Activated CD4-positive, alpha-beta T cell treated with anti-CD3 and anti-CD28 coated beads for 48 hours (primary cell): ENCODE data around the gene PLD3.

Source experiments
- DNase-seq: peaks from one replicate; pipeline ENCODE4 v3.0.0-alpha.2; 2020

The PLD3 gene

DNA sequence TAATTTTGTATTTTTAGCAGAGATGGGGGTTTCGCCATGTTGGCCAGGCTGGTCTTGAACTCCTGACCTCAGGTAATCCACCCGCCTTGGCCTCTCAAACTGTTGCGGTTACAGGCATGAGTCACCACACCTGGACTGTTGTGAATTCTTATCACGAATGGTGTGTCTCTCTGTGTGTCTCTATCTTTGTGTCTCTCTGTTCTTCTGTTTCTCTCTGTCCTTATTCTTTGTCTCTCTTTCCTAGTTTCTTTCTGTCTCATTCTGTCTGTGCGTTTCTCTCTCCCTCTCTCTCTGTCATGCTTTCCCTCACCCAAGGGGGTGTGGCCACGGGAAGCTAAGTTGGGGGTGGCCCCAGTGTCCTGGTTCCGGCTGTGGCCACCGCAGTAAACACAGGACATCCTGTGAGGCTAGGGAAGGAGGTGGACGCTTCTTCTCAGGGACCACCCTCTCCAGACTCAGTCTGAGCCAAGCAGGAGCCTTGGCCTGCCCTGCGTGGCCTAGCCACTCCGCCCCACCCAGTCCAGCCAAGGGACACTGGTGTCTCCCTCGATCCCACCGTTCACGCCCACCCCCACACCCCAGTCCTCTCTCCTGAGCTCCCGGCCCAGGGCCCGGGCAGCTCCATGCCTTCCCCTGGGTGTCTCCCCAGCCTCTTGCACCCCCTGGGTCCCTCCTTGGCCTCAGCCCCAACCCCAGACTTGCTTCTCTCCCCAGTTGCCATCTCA, 68.6 kb downstream of the PLD3 start:
- DNase-seq = peak; percentile 23

DNA sequence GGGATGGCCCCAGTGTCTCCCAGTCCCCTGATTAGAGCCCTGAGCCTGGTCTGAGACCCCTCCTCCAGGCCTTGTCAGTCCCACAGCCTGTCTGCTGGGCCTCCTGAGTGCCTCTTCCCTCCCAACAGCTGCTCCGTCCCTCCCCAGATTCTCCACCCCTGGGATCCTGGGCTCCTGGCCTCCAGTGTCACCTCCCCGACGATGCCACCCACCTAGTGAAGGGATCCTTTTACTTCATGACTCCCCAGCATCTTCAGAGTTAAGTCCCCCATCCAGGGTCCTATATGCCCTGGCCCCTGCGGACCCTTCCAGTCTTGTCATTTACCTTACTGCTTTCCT, 69.1 kb downstream of the PLD3 start:
- no peak for DNase-seq

DNA sequence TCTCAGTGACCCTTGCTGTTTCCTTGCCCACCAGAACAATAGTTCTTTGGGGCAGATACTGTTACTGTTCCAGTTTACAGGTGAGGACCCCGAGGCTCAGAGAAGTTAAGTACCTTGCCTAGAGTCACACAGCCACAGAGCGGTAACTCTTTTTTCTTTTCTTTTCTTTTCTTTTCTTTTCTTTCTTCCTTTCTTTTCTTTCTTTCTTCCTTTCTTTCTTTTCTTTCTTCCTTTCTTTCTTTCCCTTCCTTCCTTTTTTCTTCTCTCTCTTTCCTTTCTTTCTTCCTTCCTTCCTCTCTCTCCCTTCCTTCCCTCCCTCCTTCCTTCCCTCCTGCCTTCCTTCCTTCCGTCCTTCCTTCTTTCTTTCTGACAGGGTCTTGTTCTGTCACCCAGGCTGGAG, 69.5 kb downstream of the PLD3 start:
- no peak for DNase-seq

DNA sequence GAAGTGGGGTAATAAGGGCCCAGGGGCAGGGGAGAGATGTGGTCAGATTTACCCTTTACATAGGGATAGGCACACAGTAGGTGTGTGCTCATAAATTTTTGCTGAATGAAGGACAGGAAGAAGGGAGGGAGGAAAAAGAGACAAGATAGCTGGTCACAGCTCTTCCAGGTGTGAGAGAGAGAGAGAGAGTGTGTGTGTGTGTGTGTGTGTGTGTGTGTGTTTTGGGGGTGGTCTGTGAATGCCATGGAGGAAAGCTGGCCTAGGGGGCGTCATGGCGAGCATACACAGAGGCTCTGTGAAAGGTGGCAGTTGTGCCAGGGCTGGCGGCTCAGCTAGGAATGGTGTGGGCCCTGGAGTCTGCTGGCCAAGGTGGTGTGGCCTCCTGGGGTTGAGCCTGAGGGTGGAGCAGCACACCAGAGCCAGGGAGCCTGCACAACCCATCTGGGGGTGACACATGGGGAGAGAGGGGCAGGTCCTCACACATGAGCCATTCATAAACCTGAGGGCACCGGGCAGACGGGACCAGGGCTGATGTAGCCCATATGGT, 70.6 kb downstream of the PLD3 start:
- DNase-seq = no peak

DNA sequence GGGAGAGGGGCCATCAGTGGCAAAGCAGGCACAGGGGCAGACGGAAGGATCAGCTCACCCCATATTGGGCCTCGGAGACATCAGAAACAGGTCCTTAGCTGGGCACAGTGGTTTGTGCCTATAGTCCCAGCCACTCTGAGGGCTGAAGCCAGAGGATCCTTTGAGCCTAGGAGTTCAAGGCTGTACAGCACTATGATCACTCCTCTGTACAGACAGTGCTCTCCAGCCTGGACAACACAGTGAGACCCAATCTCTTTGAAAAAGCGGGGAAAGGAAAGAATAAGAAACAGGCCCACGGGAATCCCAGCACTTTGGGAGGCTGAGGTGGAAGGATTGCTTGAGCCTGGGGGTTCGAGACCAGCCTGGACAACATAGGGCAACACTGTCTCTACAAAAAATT, 71.3 kb downstream of the PLD3 start:
- no peak for DNase-seq

DNA sequence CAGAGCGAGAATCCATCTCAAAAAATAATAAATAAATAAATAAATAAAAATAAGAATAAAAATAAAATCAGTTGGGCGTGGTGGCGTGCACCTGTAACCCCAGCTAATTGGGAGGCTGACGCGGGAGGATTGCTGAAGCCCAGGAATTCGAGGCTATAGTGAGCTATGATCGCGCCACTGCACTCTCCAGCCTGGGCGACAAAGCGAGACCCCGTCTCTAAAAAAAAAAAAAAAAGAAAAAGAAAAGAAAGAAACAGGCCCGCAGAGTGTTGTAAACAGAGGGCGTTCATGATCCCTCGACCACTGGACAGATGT, 71.9 kb downstream of the PLD3 start:
- no peak for DNase-seq

DNA sequence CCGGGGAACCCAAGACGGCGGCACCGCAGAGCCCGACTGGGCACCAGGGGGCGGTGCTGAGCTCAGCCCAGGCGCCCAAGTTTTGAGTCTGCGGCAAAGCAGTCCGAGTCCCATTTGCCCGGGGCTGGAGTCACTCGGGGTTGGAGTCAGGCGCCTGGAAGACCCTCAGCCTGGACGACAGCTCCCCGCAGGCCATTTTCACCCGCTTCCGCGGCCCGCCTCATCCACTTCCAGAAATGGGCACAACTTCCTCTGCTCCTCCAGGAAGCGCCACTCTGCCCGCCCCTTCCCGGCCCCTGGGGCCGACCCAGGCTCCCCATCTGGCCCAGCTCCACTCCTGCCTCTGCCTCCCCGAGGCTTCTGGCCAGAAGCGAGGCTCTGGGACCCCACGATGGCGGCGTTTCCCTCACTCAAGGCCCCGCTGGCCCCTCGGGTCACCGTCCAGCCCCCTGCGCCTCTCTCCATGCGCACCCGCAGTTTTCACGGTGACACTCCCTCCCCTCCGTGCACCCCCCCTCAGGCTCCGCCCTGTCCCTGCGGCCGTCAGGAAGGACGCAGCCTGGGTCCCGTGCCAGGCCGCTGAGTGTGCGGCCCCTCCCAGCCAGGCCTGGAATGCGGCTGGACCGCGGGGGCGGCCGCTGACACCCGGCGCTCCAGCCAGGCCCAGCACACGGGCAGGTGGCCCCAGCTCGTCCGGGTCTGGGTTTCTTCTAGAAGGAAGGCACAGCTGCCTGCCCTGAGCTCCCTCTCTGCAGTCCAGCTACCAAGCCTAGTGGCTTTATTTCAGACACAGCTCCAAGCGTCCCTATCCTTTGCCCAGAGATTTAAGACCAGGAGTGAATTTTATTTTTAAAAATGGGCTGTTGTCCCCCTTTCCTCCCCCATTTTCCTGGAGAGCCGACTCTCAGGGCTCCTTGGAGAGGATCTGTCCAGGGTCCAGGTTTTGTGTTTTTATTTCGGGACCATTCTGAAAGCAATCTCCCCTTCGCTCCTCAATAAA, 72.6 kb downstream of the PLD3 start:
- peak; percentile 78 for DNase-seq

DNA sequence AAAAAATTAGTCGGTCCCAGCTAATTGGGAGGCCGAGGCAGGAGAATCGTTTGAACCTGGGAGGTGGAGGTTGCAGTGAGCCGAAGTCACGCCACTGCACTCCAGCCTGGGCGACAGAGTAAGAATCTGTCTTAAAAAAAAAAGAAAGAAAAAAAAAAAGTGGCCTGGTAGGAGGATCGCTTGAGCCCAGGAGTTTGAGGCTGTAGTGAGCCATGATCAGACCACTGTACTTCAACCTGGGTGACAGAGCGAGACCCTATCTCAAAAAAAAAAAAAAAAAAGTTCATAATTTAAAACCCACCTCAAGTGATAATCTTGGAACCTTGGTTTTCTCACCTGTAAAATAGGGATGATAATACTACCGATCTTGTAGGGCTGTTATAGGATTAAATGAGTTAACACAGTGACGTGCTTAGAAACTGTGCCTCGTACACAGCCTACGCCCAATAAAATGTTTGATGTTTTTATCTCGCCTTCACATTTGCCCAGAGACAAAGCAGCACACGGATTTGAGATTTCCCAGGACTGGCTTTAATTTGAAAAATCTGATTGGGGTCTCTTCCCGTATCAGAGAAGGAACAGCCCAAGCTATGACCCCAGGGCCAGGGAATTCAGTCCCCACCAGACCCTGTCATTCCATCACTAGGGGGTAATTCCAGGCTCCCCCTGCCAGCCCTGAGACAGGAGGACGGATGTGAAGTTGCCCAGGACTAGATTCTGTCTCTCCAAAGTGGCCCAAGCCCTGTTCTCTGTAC, 73.7 kb downstream of the PLD3 start:
- no peak for DNase-seq

DNA sequence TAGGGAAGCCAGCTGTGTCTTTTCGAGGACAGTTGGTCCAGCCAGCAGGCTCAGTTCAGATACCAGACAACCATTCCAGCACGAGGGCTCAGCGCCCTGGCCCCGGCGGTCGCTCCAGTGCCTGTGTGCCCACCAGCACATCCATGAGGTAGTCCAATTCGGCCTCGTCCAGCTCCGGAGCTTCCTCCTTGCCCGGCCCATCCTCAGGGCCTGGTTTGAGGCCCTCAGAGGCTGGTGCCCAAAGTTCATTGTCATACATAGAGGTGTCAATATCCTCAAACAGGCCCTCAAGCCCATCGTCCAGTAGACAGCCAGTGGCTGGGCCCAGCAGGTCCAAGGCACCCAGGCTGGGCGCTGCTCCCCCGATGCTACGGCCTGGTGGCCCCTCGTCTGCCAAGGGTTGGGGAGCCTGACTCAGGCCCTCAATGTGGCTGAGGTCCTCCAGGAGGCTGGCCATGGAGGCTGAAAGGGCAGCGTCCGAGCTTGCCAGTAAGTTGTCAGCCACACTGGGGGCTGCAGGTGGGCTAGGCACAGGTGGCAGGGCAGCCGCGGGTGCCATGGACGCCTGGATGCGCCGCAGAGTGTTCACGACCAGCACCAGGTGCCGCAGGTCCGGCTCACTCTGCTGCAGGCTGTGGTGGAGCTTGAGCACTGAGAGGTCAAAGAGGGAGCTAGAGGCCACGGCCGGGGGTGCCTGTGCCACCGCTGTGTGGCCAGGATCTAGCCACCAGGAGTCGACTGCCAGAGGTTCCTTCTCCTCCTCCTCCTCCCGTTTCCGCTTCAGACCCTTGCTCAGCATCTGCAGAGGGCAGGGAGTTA, 74.5 kb downstream of the PLD3 start:
- DNase-seq = no peak

DNA sequence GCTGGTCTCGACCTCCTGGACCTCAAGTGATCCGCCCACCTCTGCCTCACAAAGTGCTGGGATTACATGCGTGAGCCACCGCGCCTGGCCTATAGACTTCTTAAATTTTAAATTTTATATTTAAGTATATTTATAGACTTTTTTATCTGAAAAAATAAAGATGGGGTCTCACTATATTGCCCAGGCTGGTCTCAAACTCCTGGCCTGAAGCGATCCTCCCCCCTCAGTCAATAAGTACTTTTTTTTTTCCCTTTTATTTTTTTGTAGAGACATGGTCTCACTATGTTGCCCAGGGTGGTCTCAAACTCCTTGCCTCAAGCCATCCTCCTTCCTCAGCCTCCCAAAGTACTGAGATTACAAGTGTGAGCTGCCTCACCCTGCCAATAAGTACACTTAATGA, 75.4 kb downstream of the PLD3 start:
- DNase-seq = no peak

DNA sequence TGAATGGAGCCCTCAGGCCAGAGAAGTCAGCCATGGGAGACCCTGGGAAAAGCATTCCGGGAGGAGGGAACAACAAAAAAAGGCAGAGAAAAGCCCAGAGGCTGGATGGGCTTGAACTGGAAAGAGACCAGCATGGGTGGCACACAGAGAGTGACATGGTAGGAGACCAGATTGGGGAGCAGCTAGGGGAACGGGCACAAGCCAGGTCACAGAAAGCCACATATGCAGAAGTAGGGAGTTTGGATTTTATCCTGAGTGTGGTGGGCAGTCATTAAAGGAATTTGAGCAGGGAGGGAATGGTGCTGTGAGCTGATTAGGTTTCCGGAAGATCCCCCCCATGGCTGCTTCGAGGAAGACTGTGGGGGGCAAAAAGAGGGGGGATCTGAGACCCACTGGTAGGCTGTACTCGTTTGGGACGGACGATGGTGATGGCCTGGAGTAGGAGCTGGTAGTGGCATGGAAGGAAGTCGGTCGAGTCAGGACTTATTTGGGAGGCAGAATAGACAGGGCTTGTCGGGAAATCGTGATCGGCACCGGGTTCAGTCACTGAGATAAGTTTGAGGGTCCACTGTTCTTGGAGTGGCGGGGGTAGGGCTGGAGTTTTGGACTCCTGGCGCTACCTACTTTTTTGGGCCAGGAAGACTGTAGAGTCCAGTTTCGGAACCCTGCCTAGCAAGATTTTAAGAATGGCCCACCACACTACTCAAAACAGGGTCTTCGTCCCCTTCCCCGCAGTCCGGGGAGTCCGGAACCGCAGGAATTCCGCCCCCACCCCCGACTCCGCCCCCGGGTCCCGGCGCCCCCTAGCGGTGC, 76.3 kb downstream of the PLD3 start:
- DNase-seq = no peak

DNA sequence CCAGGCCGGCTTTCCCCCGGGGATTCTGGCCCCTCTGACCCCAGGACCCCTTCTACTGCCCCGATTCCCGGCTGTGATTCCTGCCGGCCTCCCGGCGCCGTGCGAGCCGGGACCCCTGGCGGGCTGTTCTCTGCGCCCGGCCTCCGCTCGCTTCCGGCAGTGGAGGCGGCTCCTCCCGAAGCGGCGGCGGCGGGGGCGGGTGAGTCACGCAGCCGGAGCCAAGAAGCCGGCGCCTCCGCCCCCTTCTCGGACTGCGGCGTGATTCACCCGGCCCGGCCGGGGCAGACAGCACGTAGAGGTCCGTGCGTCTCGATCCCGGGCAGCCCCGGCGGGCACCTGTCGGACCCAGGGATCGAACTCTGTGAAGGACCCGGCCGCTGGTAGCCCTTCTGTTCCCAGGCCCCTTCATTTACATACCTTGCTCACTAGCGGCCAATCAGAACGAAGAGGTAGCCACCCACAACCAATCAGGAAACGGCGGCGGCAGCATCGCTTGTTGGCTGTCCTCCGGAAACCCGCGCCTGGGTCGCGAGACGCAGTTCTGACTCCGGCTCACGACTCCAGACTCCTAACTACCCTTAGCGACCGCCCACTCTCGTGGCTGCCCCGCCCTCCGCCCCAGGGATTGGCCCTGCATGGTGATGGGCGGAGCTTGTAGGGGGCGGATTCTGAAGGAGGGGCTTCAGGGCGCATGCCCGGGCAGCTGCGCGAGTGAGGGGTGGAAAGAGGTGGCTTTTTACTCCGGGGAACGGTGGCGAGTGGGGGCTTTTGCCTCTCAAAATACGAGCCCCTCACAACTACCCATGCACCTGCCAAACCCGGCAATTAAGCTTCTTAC, 77.2 kb downstream of the PLD3 start, which contains the start of gene SERTAD1:
Gene SERTAD1 (minus strand): TSS at position 543 of the 838 bp plus-strand sequence. CDS start 2,446 bp downstream, outside the sequence.
- peak; percentile 100 for DNase-seq
